ENCODE measurements around the gene TDO2. TPM values are rescaled to one million over a fixed set of nuclear protein-coding genes. Genes with fewer than 3 reads are reported as not detected.

TDO2 gene
- under 1 TPM in 1 of 4 donors, not detected in 3; 0.23 TPM for total RNA-seq

DNA sequence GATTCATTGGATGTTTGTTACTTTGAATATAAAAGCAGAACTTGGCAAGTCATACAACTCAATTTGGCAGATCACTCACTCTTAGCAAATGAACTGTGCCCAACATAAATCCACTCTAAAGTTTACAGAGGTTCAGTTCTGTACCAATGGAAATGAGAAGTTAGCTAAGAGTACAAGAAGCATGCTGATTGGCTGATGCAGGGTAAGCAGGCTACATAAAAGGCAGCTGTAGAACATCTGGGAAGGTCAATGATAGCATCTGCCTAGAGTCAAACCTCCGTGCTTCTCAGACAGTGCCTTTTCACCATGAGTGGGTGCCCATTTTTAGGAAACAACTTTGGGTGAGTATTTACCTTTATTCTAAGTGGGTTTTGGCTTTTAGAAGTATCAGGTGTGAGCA lies at the start of gene TDO2:
TDO2 (plus strand) TSS at position 244 of the 400 bp plus-strand sequence; CDS start at position 307, 63 bp downstream.
- intact Hi-C loops (cut with DNase I; ENCODE audit: low total_unique reads), result no loop called here

DNA sequence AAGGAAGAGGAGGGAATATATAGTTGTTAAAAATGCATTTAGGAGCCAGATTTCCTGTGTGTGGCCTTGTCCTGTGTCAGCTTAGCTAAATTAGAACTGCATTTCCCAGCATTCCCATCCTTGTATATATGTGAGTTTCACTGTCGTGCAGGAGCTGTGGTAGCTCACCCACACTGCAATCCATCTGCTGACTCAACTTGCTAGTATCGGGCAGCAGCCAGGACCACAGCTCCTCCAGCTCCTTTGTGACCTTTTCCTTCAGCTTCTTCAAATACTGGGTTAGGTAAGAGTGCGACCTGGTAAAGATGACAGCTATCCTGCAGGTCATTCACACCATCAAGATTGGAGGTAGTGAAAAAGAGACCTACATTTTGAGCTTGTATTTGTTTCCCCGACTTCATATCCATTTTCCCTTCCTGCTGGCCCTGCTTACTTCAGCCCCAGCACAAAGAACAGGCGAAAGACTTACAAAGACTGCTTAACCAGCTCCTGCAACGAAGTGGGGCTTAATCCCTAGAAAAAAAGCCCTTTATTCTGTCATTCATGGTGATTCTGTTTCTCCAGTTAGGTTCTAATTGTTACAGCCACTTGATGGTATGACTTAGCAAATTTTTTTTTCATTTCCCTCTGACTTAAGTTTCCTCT lies 48.8 kb upstream of the TDO2 start:
- H3K4me3 ChIP-seq (ENCODE audit: low read depth, poor library complexity, severe bottlenecking), result no peak overlapping the region
- WGBS, 2 donors, result 78 to 79% methylated on average over 6 of the region's 6 CpGs
- no peak for DNase-seq (ENCODE audit: low spot score in 2 of 2)
- TF ChIP-seq, protein P1, sequence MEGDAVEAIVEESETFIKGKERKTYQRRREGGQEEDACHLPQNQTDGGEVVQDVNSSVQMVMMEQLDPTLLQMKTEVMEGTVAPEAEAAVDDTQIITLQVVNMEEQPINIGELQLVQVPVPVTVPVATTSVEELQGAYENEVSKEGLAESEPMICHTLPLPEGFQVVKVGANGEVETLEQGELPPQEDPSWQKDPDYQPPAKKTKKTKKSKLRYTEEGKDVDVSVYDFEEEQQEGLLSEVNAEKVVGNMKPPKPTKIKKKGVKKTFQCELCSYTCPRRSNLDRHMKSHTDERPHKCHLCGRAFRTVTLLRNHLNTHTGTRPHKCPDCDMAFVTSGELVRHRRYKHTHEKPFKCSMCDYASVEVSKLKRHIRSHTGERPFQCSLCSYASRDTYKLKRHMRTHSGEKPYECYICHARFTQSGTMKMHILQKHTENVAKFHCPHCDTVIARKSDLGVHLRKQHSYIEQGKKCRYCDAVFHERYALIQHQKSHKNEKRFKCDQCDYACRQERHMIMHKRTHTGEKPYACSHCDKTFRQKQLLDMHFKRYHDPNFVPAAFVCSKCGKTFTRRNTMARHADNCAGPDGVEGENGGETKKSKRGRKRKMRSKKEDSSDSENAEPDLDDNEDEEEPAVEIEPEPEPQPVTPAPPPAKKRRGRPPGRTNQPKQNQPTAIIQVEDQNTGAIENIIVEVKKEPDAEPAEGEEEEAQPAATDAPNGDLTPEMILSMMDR (IDR thresholded peaks at IDR 0.05), result no peak
- TF ChIP-seq POLR2A (IDR thresholded peaks at IDR 0.05), result no peak
- intact Hi-C loops (cut with DNase I; ENCODE audit: low total_unique reads), result no loop called here

More for the DNA sequence above, at the start of gene TDO2:
- H3K4me3 ChIP-seq (ENCODE audit: low read depth, poor library complexity, severe bottlenecking), result no peak within 1 kb of the TSS
- 43 to 44% methylated on average over 1 of the region's 1 CpG for WGBS, 2 donors
- TF ChIP-seq POLR2A (IDR thresholded peaks at IDR 0.05), result no peak
- TF ChIP-seq, protein P1 (IDR thresholded peaks at IDR 0.05), result no peak
- DNase-seq (ENCODE audit: low spot score in 2 of 2), result no peak

DNA sequence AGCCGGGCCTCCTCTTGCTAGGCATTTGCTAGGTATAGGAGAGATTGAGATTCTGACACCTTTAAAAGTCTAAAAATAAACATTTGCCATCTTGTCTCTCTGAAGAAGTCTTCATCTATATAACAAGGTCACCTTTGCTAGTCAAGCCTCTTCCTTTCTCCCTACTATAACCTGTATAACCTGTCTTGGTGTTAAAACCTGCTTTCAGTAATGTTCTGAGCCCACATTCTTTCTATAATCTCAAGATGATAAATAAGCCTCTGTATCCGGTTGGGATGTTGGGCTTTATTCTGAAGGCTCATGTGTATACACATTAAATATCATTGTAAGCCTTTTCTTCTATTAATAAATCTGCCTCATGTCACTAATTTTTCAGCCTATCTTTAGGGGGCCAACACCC lies 47.6 kb upstream of the TDO2 start:
- H3K4me3 ChIP-seq (ENCODE audit: low read depth, poor library complexity, severe bottlenecking), result no peak overlapping the region
- DNase-seq (ENCODE audit: low spot score in 2 of 2), result no peak
- WGBS, 2 donors, result 72 to 73% methylated on average over 2 of the region's 2 CpGs
- TF ChIP-seq POLR2A (IDR thresholded peaks at IDR 0.05), result no peak
- TF ChIP-seq, protein P1 (IDR thresholded peaks at IDR 0.05), result no peak
- intact Hi-C loops (cut with DNase I; ENCODE audit: low total_unique reads), result no loop called here

DNA sequence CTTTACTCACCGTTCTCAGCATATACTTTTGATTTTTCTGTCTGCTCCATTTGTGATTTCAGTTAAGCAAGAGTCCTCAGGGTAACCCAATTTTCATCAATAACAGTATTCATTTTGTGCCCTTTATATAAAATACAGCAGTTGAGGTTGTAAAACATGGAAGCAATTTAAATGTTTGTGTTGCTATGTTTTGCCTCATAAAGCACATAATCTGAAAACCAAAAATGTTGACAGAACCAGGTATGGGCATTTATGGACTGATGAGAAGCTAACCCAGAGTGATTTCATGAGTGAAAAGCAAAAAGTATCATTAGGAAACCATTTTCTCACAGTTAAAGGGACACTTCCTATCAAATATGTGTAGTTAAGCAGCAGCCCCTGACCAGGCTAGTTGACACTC lies 37.3 kb upstream of the TDO2 start, which contains the start of gene ASIC5:
ASIC5 (minus strand) TSS at position 101 of the 400 bp plus-strand sequence; CDS start at position 50, 51 bp downstream.
- 0% methylated on average over 1 of the region's 1 CpG for WGBS, 2 donors
- intact Hi-C loops (cut with DNase I; ENCODE audit: low total_unique reads), result no loop called here
- TF ChIP-seq, protein P1 (IDR thresholded peaks at IDR 0.05), result no peak
- TF ChIP-seq POLR2A (IDR thresholded peaks at IDR 0.05), result no peak
- no peak for DNase-seq (ENCODE audit: low spot score in 2 of 2)
- no peak within 1 kb of the TSS for H3K4me3 ChIP-seq (ENCODE audit: low read depth, poor library complexity, severe bottlenecking)

GRCh38 chr4:155875878-155876277 lies 27.6 kb upstream of the TDO2 start:
- intact Hi-C loops (cut with DNase I; ENCODE audit: low total_unique reads), result no loop called here
- TF ChIP-seq POLR2A (IDR thresholded peaks at IDR 0.05), result no peak
- TF ChIP-seq, protein P1 (IDR thresholded peaks at IDR 0.05), result no peak

DNA sequence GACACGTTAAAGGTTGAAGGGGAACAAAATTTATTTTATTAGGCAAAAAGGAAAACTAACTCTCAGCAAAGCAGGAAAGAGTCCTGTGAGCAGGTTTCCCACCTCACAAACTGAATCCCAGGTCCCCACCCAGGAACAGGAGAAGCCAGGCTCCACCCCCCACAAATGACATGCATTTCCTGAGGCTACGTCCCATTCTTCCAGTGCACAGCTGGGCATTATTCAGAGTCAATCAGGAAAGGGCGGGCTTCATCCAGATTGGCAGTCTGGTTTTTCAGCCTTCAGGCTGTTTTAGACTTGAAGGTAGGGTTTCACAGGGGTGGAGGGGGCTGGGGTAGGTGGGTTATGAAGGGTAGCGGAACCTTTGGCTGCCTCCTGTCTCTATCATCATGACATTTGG lies 25.5 kb upstream of the TDO2 start:
- intact Hi-C loops (cut with DNase I; ENCODE audit: low total_unique reads), result no loop called here
- DNase-seq (ENCODE audit: low spot score in 2 of 2), result no peak
- 86 to 93% methylated on average over 4 of the region's 4 CpGs for WGBS, 2 donors
- no peak overlapping the region for H3K4me3 ChIP-seq (ENCODE audit: low read depth, poor library complexity, severe bottlenecking)
- no peak for TF ChIP-seq POLR2A (IDR thresholded peaks at IDR 0.05)
- TF ChIP-seq, protein P1 (IDR thresholded peaks at IDR 0.05), result no peak

More at GRCh38 chr4:155875878-155876277, 27.6 kb upstream of the TDO2 start:
- DNase-seq (ENCODE audit: low spot score in 2 of 2), result no peak
- 71 to 78% methylated on average over 1 of the region's 1 CpG for WGBS, 2 donors
- no peak overlapping the region for H3K4me3 ChIP-seq (ENCODE audit: low read depth, poor library complexity, severe bottlenecking)

Measured in lower leg skin (tissue), 4 donors.